Karpas-422 (cell line): Measurements from ENCODE around the gene UBE2R2. TPM values are rescaled to one million over a fixed set of nuclear protein-coding genes. Genes with fewer than 3 reads are reported as not detected.
A peak's percentile ranks its signal among the peaks of the same experiment; 100 is the strongest.
"Not testable (repeated sequence)": the region's sequence is repeated elsewhere in the genome, so short reads cannot be mapped to it uniquely, and the experiment has no call there.

Experiments
- DNase-seq: peaks from one replicate; pipeline ENCODE4 v3.0.0-alpha.2; 2015
- H2AFZ ChIP-seq: fragments of 200-600 bp; sonication (generic); 2 replicates; pipeline ENCODE4 v1.6.1; 2014; ENCODE audit warnings: antibody characterized with exemption, low read length, mixed read lengths
- H3K27ac ChIP-seq: fragments of 200-600 bp; sonication (generic); 2 replicates; pipeline ENCODE4 v1.5.1; 2014; ENCODE audit warnings: mild to moderate bottlenecking, low read length, moderate library complexity
- H3K27me3 ChIP-seq: fragments of 200-600 bp; sonication (generic); 2 replicates; pipeline ENCODE4 v1.6.1; 2014; ENCODE audit warnings: low read length, mixed read lengths
- H3K36me3 ChIP-seq: fragments of 200-600 bp; sonication (generic); 2 replicates; pipeline ENCODE4 v1.6.1; 2014; ENCODE audit warnings: low read length, mixed read lengths; ENCODE audit not compliant: insufficient read depth
- H3K4me1 ChIP-seq: fragments of 200-600 bp; sonication (generic); 2 replicates; pipeline ENCODE4 v1.6.1; 2014; ENCODE audit warnings: mild to moderate bottlenecking, low read length, mixed read lengths
- H3K4me2 ChIP-seq: fragments of 200-600 bp; sonication (generic); 2 replicates; pipeline ENCODE4 v1.6.1; 2014; ENCODE audit warnings: low read length, low read depth, mild to moderate bottlenecking; ENCODE audit not compliant: poor library complexity, severe bottlenecking
- H3K4me3 ChIP-seq: fragments of 200-600 bp; sonication (generic); 2 replicates; pipeline ENCODE4 v1.5.1; 2014; ENCODE audit warnings: mild to moderate bottlenecking, antibody characterized with exemption, low read length, mixed read lengths
- H3K79me2 ChIP-seq: fragments of 200-600 bp; sonication (generic); 2 replicates; pipeline ENCODE4 v1.6.1; 2014; ENCODE audit warnings: mild to moderate bottlenecking, low read length, mixed read lengths
- H3K9ac ChIP-seq: fragments of 200-600 bp; sonication (generic); 2 replicates; pipeline ENCODE4 v1.6.0; 2014; ENCODE audit warnings: low read length
- H3K9me2 ChIP-seq: fragments of 200-600 bp; sonication (generic), shearing (Covaris generic); replicated peaks from 2 replicates; pipeline ENCODE4 v1.6.0; 2014; ENCODE audit warnings: mild to moderate bottlenecking, low read length, moderate library complexity; ENCODE audit not compliant: insufficient read depth
- H3K9me3 ChIP-seq: fragments of 300-700, 200-600 bp; sonication (generic); 2 replicates; pipeline ENCODE4 v1.6.1; 2014; ENCODE audit warnings: low read length, mixed read lengths
- H4K20me1 ChIP-seq: fragments of 200-600 bp; sonication (generic); 2 replicates; pipeline ENCODE4 v1.6.1; 2014; ENCODE audit warnings: mild to moderate bottlenecking, antibody characterized with exemption, low read length, low read depth; ENCODE audit not compliant: insufficient read depth
- total RNA-seq: library from RNA; depleted of rRNA; stranded (reverse); fragments of >200 nt; shearing (Covaris generic); gene quantifications from 2 replicates; pipeline ENCODE4 v1.2.3, GENCODE V29; 2014; ENCODE audit warnings: low replicate concordance

Gene UBE2R2
- total RNA-seq, 1 experiment from 2014 or later, result 34.0 TPM

DNA sequence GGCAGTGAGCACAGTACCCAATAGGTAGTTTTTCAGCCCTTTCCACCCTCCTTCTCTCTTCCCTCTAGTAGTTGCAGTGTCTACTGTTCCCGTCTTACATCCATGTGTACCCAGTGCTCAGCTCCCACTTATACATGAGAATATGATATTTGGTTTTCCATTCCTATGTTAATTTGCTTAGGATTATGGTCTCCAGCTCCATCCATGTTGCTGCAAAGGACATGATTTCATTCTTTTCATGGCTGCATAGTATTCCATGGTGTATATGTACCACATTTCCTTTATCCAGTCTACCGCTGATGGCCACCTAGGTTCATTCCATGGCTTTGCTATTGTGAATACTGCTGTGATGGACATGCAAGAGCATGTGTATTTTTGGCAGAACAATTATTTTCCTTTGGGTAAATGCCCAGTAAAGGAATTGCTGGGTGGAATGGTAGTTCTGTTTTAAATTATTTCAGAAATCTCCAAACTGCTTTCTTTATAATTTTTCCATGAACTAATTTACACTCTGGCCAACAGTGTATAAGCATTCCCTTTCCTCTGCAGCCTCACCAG lies 14.9 kb upstream of the UBE2R2 start:
- H3K9ac ChIP-seq, H3K4me3 ChIP-seq, H3K9me2 ChIP-seq, H3K27me3 ChIP-seq, H3K4me1 ChIP-seq, H3K4me2 ChIP-seq, DNase-seq, H3K79me2 ChIP-seq, H2AFZ ChIP-seq, H3K9me3 ChIP-seq, H4K20me1 ChIP-seq, H3K36me3 ChIP-seq, H3K27ac ChIP-seq: not testable (repeated sequence)

- H2AFZ ChIP-seq, H4K20me1 ChIP-seq, H3K9me2 ChIP-seq, H3K27me3 ChIP-seq, DNase-seq, H3K4me2 ChIP-seq, H3K79me2 ChIP-seq, H3K9me3 ChIP-seq, H3K9ac ChIP-seq, H3K4me3 ChIP-seq, H3K4me1 ChIP-seq, H3K36me3 ChIP-seq, H3K27ac ChIP-seq: not testable (repeated sequence)
Observed at GRCh38 chr9:33804196-33804595, 12.8 kb upstream of the UBE2R2 start.

- DNase-seq, H3K4me2 ChIP-seq, H3K9me2 ChIP-seq, H3K79me2 ChIP-seq, H3K9ac ChIP-seq, H3K27me3 ChIP-seq, H3K4me1 ChIP-seq, H3K27ac ChIP-seq, H3K9me3 ChIP-seq, H2AFZ ChIP-seq, H3K4me3 ChIP-seq, H3K36me3 ChIP-seq, H4K20me1 ChIP-seq: not testable (repeated sequence)
Observed at GRCh38 chr9:33807156-33807555, 9.8 kb upstream of the UBE2R2 start.

- not testable (repeated sequence) for H3K9me3 ChIP-seq, H3K9me2 ChIP-seq, H3K9ac ChIP-seq, H3K79me2 ChIP-seq, DNase-seq, H2AFZ ChIP-seq, H3K27ac ChIP-seq, H3K27me3 ChIP-seq, H3K4me1 ChIP-seq, H4K20me1 ChIP-seq, H3K4me3 ChIP-seq, H3K36me3 ChIP-seq, H3K4me2 ChIP-seq
Observed at GRCh38 chr9:33808979-33809322, 8.0 kb upstream of the UBE2R2 start.

- DNase-seq, result no peak
- no peaks in the 10 kb centered on the region for H3K36me3 ChIP-seq
- no peaks in the 10 kb centered on the region for H3K79me2 ChIP-seq
- H3K27me3 ChIP-seq, result no peaks in the 10 kb centered on the region
- H3K4me3 ChIP-seq, result no peak overlapping the region
- no peaks in the 10 kb centered on the region for H3K9me3 ChIP-seq
- no peaks in the 10 kb centered on the region for H3K9me2 ChIP-seq
- H2AFZ ChIP-seq, result no peak overlapping the region
- H3K4me1 ChIP-seq, result peaks cover 11% of the 10 kb centered on the region
- no peak overlapping the region for H3K4me2 ChIP-seq
- H3K27ac ChIP-seq, result no peak overlapping the region
- no peaks in the 10 kb centered on the region for H4K20me1 ChIP-seq
- H3K9ac ChIP-seq, result no peak overlapping the region
Observed at GRCh38 chr9:33809506-33809905, 7.5 kb upstream of the UBE2R2 start.

DNA sequence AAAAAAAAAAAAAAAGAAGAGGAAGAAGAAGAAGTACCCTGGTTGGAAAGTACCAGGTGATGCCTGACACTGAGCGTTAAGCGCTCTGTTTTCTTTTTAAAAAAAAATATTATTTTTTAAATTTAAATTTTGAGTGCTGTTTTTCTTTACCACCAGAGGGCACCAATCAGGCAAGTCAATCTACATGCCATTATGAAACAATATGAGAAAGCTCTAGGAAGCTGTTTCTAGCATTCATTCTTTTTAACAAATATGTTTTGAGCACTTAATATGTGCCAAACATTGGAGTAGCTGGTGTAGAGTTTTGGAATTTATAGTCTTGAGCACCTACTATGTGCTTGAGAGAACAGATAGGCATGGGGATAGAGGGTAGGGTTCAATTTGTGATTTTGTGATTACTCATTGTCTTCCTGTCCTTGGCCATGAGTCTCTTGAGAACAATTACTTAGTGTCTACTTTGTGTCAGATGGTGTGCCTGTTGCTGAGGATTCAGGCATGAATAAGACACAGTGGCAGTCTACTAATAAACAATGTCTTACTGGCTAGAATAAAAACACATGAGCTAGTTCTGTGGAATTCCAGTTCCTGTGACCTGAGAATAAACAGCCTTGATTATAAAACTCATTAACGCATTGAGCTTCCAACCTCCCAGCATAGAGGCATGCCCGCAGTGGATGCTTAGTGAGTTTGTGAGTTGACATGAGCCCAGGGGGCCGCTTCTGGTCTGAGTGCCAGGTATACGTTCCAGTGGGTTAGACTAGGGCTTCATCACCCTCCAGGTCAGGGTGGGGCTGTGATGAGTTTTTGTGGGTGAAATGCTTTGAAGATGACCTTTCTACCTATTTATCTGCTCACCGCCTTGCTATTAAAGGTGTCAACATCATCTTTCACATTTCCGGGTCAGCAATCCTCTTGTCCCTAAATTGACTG lies 3.0 kb upstream of the UBE2R2 start:
- DNase-seq, result peak; percentile 83

DNA sequence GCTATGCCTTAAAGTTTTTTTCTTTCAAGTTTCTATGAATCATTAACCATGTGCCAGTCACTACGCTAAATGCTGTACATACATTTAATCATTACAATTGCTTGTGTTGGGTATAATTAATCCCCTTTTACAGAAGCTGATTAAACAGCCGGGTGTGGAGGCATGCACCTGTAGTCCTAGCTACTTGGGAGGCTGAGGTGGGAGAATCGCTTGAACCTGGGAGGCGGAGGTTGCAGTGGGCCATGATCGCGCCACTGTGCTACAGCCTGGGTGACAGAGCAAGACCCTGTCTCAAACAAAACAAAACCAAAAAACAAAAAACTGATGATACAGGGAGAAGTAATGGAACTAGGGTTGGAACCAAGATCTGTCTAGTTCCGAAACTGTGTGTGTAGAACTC lies 1.2 kb upstream of the UBE2R2 start:
- Histone ChIP-seq H2AFZ (peak overlapping the region; percentile 64; the same call in 1 of the 2 replicates), H3K9me2 (no peaks in the 10 kb centered on the region), H3K4me3 (peak overlapping the region; percentile 97), H3K79me2 (peaks cover 36% of the 10 kb centered on the region), H3K4me2 (peak overlapping the region; percentile 92), H3K27me3 (no peaks in the 10 kb centered on the region), H3K9ac (peak overlapping the region; percentile 89), H3K9me3 (no peaks in the 10 kb centered on the region), H3K4me1 (peaks cover 43% of the 10 kb centered on the region), H3K36me3 (no peaks in the 10 kb centered on the region; the same call in 1 of the 2 replicates), H4K20me1 (peaks cover 11% of the 10 kb centered on the region; the same call in 1 of the 2 replicates), H3K27ac (no peak overlapping the region)
- no peak for DNase-seq

More for the DNA sequence above, 3.0 kb upstream of the UBE2R2 start:
- H3K4me3 ChIP-seq, result no peak overlapping the region
- H4K20me1 ChIP-seq, result peaks cover 7% of the 10 kb centered on the region; the same call in 1 of the 2 replicates
- no peak overlapping the region for H3K27ac ChIP-seq
- H3K36me3 ChIP-seq, result no peaks in the 10 kb centered on the region
- H3K4me1 ChIP-seq, result peaks cover 26% of the 10 kb centered on the region
- H3K79me2 ChIP-seq, result peaks cover 18% of the 10 kb centered on the region
- no peaks in the 10 kb centered on the region for H3K27me3 ChIP-seq
- 0 out of 2 replicates have a peak overlapping the region, but pooled peaks have one; percentile 22 for H3K9ac ChIP-seq
- peak overlapping the region; percentile 9 for H3K4me2 ChIP-seq
- no peaks in the 10 kb centered on the region for H3K9me2 ChIP-seq
- H2AFZ ChIP-seq, result no peak overlapping the region; the same call in 1 of the 2 replicates
- H3K9me3 ChIP-seq, result no peaks in the 10 kb centered on the region

DNA sequence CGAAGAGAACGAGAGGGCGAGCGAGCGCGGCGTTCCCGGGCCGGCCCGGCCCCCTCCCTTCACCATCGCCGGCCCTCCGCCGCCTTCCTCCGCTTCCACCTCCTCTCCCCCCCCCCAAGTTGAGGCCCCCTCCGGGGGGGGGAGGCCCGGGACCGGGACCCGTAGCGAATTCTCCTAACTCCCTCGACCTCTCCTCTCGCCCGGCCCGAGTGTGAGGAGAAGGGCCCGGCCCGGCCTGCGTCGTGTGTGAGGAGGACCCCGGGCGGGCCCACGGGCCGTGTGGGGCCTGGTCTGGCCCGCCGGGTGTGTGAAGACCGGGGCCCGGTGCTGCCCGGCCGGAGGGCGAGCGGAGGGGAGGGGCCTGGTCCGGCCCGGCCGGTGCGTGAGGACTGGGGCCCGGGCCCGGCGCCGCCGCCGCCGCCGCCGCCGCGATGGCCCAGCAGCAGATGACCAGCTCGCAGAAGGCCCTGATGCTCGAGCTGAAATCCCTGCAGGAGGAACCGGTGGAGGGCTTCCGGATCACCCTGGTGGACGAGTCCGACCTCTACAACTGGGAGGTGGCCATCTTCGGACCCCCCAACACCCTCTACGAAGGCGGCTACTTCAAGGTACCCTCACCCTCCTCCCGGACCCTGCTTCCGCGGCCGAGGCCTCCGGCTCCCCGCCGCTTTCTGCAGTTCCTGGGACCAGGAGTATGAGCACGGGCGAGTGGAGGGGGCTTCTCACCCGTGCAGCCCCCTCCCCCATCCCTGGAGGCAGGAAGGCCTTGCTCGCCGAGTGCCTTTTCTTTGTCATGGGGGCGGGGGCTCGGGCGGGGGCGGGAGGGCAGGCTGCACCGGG lies 587 bp downstream of the UBE2R2 start:
- H3K9ac ChIP-seq, result peak overlapping the region; percentile 98
- peaks cover 45% of the 10 kb centered on the region for H3K4me1 ChIP-seq
- 0 out of 2 replicates have a peak overlapping the region, but pooled peaks have one; percentile 24 for H2AFZ ChIP-seq
- peaks cover 53% of the 10 kb centered on the region for H3K79me2 ChIP-seq
- peaks cover 17% of the 10 kb centered on the region; the same call in 1 of the 2 replicates for H4K20me1 ChIP-seq
- H3K27me3 ChIP-seq, result no peaks in the 10 kb centered on the region
- H3K4me3 ChIP-seq, result peak overlapping the region; percentile 97
- peak; percentile 83 for DNase-seq
- peak overlapping the region; percentile 82 for H3K27ac ChIP-seq
- no peaks in the 10 kb centered on the region for H3K9me2 ChIP-seq
- H3K36me3 ChIP-seq, result no peaks in the 10 kb centered on the region; the same call in 1 of the 2 replicates
- peak overlapping the region; percentile 82 for H3K4me2 ChIP-seq
- no peaks in the 10 kb centered on the region for H3K9me3 ChIP-seq
